Measurements from ENCODE around the gene STX5. TPM values are rescaled to one million over a fixed set of nuclear protein-coding genes. Genes with fewer than 3 reads are reported as not detected.
"Not testable (repeated sequence)": the region's sequence is repeated elsewhere in the genome, so short reads cannot be mapped to it uniquely, and the experiment has no call there.

The STX5 gene
- total RNA-seq, 1 donor from 2014 or later, result 38.2 TPM

GRCh38 chr11:62782753-62783152 lies 49.1 kb downstream of the STX5 start:
- no peak for DNase-seq

- no peak for DNase-seq
These were observed 53.4 kb downstream of the STX5 start for GRCh38 chr11:62778441-62778840.

GRCh38 chr11:62777389-62777788 lies 54.5 kb downstream of the STX5 start:
- DNase-seq, result no peak

- DNase-seq, result no peak
These were observed 56.2 kb downstream of the STX5 start for GRCh38 chr11:62775646-62776045.

GRCh38 chr11:62774407-62774806 lies 57.4 kb downstream of the STX5 start:
- DNase-seq, result no peak

- peak; percentile 95 for DNase-seq
These were observed 60.5 kb downstream of the STX5 start, which contains the start of gene TAF6L for GRCh38 chr11:62771144-62772021. Gene TAF6L (plus strand): TSS chr11:62771396. CDS start chr11:62775784, 4,388 bp downstream.

- DNase-seq, result no peak
These were observed 61.1 kb downstream of the STX5 start for GRCh38 chr11:62770778-62771143.

- DNase-seq, result not testable (repeated sequence)
These were observed 71.0 kb downstream of the STX5 start for GRCh38 chr11:62760867-62761227.

- no peak for DNase-seq
These were observed 73.7 kb downstream of the STX5 start for GRCh38 chr11:62757846-62758788.

Small RNAs within 50 kb of the gene (small RNA-seq; reads per million reads assigned to genes)
- 0.17 reads per million for gene MIR6514 (ENCODE audit: low replicate concordance)
- gene RF00099 (ENCODE audit: low replicate concordance), result not detected
- not detected for gene RNU6-118P (ENCODE audit: low replicate concordance)
- not detected for gene SNORD22 (ENCODE audit: low replicate concordance)
- not detected for gene SNORD26 (ENCODE audit: low replicate concordance)
- gene SNORD27 (ENCODE audit: low replicate concordance), result not detected
- gene SNORD28 (ENCODE audit: low replicate concordance), result not detected
- 521 reads per million, percentile 98 among the genes with 10 or more reads in this experiment for gene SNORD30 (ENCODE audit: low replicate concordance)

Other genes with a start within 250 kb of the STX5 start
- 4.1 TPM for gene TUT1, start 240.5 kb downstream of the STX5 start, total RNA-seq
- 78.4 TPM for gene MTA2, start 230.2 kb downstream of the STX5 start, total RNA-seq
- 14.6 TPM for gene EML3, start 219.3 kb downstream of the STX5 start, total RNA-seq
- gene ROM1, start 218.8 kb downstream of the STX5 start, total RNA-seq, result 1.5 TPM
- 12.5 TPM for gene B3GAT3, start 210.1 kb downstream of the STX5 start, total RNA-seq
- gene GANAB, start 185.4 kb downstream of the STX5 start, total RNA-seq, result 103 TPM
- 8.5 TPM for gene INTS5, start 178.7 kb downstream of the STX5 start, total RNA-seq
- 23.7 TPM for gene C11orf98, start 166.8 kb downstream of the STX5 start, total RNA-seq
- 9.9 TPM for gene CSKMT, start 166.7 kb downstream of the STX5 start, total RNA-seq
- 5.6 TPM for gene UQCC3, start 160.4 kb downstream of the STX5 start, total RNA-seq
- 6.4 TPM for gene LBHD1, start 159.8 kb downstream of the STX5 start, total RNA-seq
- 57.2 TPM for gene UBXN1, start 153.0 kb downstream of the STX5 start, total RNA-seq
- 12.7 TPM for gene LRRN4CL, start 142.5 kb downstream of the STX5 start, total RNA-seq
- gene BSCL2, start 124.6 kb downstream of the STX5 start, total RNA-seq, result 21.6 TPM
- not detected for gene GNG3, start 124.4 kb downstream of the STX5 start, total RNA-seq
- 33.3 TPM for gene HNRNPUL2, start 104.6 kb downstream of the STX5 start, total RNA-seq
- 23.9 TPM for gene TTC9C, start 103.6 kb downstream of the STX5 start, total RNA-seq
- 7.0 TPM for gene ZBTB3, start 77.9 kb downstream of the STX5 start, total RNA-seq
- gene POLR2G, start 70.5 kb downstream of the STX5 start, total RNA-seq, result 53.7 TPM
- gene TAF6L, start 60.7 kb downstream of the STX5 start, total RNA-seq, result 13.8 TPM
- 16.9 TPM for gene TMEM179B, start 44.6 kb downstream of the STX5 start, total RNA-seq
- 9.3 TPM for gene TMEM223, start 40.0 kb downstream of the STX5 start, total RNA-seq
- gene NXF1, start 26.6 kb downstream of the STX5 start, total RNA-seq, result 33.4 TPM
- gene TEX54, start 790 bp upstream of the STX5 start, total RNA-seq, result not detected
- 36.1 TPM for gene WDR74, start 7.5 kb upstream of the STX5 start, total RNA-seq
- gene SLC3A2, start 48.8 kb upstream of the STX5 start, total RNA-seq, result 124 TPM
- gene CHRM1, start 89.3 kb upstream of the STX5 start, total RNA-seq, result 0.69 TPM
- gene SLC22A6, start 152.9 kb upstream of the STX5 start, total RNA-seq, result not detected
- gene SLC22A8, start 183.8 kb upstream of the STX5 start, total RNA-seq, result not detected